Vagina (tissue), 2 donors: ENCODE measurements around the gene ACYP1. TPM values are rescaled to one million over a fixed set of nuclear protein-coding genes. Genes with fewer than 3 reads are reported as not detected.

Experiments
- DNase-seq, 2 donors: peaks; one replicate each; pipeline ENCODE4 v3.0.0-alpha.2; 2017; ENCODE audit errors: extremely low spot score in 2 of 2
- H3K27ac ChIP-seq: fragments of 200-600 bp; sonication (generic); one replicate; pipeline ENCODE4 v1.5.1; 2019
- H3K27me3 ChIP-seq: fragments of 200-600 bp; sonication (generic); one replicate; pipeline ENCODE4 v1.5.1; 2019
- H3K36me3 ChIP-seq, 2 donors: fragments of 200-600 bp; sonication (generic); one replicate each; pipeline ENCODE4 v1.5.1; 2017 to 2019
- H3K4me1 ChIP-seq: fragments of 200-600 bp; sonication (generic); one replicate; pipeline ENCODE4 v1.5.1; 2019
- H3K4me3 ChIP-seq, 2 donors: fragments of 200-600 bp; sonication (generic); 1 replicate in 1 of 2; 2 replicates in 1 of 2; pipeline ENCODE4 v1.5.1; 2016 to 2019
- H3K9me3 ChIP-seq: fragments of 200-600 bp; sonication (generic); one replicate; pipeline ENCODE4 v1.5.1; 2019
- POLR2A ChIP-seq, 2 donors: fragments of 450-650 bp; IDR thresholded peaks; one replicate each; pipeline ENCODE4 v1.6.1; 2017; ENCODE audit warnings: antibody characterized with exemption in 2 of 2, mild to moderate bottlenecking in 2 of 2, moderate library complexity in 2 of 2
- POLR2AphosphoS5 ChIP-seq, 2 donors: sonication (generic); formaldehyde crosslinking; IDR thresholded peaks; one replicate each; pipeline ENCODE4 v1.9.0; 2017; ENCODE audit warnings: antibody characterized with exemption in 2 of 2, mild to moderate bottlenecking in 2 of 2, low read depth in 1 of 2; ENCODE audit not compliant: insufficient read depth in 1 of 2
- intact Hi-C: fragments of 100-400 bp; cut with DNase I; formaldehyde crosslinking; loops from one replicate; pipeline ENCODE4 v1.15.1; 2023
- total RNA-seq: library from RNA; depleted of rRNA; stranded (reverse); fragments of >200 nt; gene quantifications from one replicate; pipeline ENCODE4 v1.2.3, GENCODE V29; 2016
- TF ChIP-seq, protein P1 (sequence below), 3 experiments: fragments of 450-650 bp in 2 of 3; fragments of 200-600 bp in 1 of 3; sonication (generic) in 1 of 3; IDR thresholded peaks; one replicate each; pipeline ENCODE4 v1.5.1; 2017 to 2019; ENCODE audit warnings: antibody characterized with exemption in 3 of 3, mild to moderate bottlenecking in 2 of 3, moderate library complexity in 2 of 3

The ACYP1 gene
- total RNA-seq, 1 donor from 2014 or later, result 32.4 TPM

DNA sequence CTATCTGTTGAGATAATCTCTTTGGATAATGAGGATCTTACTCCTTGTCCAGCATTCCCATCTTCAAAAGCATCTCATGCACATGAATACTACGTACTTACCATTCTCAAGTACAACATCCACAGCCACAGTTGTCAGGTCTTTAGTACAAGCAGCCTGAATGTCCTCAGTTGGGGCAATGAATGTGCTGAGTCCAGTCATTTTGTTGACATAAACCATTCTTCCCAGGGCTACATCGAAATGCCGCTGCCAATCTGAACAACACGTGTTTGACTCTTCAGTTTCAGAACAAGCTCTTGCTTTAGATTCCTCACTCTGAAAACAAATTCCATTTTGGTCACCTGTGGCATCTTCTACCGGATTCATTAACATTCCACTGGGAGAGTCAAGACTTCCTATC, 17.5 kb downstream of the ACYP1 start:
- H3K9me3 ChIP-seq, result no peaks in the 10 kb centered on the region
- intact Hi-C loops, result loop anchor here (5.0 kb wide), 1 partner anchor 34 kb away; no protein-coding TSS in a partner anchor
- no peak overlapping the region for H3K27ac ChIP-seq
- H3K4me1 ChIP-seq, result peaks cover 44% of the 10 kb centered on the region
- H3K27me3 ChIP-seq, result no peaks in the 10 kb centered on the region
- peaks cover 0 to 14% of the 10 kb centered on the region in 2 donors for H3K36me3 ChIP-seq
- no peak for DNase-seq
- TF ChIP-seq POLR2A (IDR thresholded peaks at IDR 0.05) (no peak), POLR2AphosphoS5 (IDR thresholded peaks at IDR 0.05; ENCODE audit: insufficient read depth in 1 of 2, low read depth in 1 of 2) (no peak)
- TF ChIP-seq, protein P1, sequence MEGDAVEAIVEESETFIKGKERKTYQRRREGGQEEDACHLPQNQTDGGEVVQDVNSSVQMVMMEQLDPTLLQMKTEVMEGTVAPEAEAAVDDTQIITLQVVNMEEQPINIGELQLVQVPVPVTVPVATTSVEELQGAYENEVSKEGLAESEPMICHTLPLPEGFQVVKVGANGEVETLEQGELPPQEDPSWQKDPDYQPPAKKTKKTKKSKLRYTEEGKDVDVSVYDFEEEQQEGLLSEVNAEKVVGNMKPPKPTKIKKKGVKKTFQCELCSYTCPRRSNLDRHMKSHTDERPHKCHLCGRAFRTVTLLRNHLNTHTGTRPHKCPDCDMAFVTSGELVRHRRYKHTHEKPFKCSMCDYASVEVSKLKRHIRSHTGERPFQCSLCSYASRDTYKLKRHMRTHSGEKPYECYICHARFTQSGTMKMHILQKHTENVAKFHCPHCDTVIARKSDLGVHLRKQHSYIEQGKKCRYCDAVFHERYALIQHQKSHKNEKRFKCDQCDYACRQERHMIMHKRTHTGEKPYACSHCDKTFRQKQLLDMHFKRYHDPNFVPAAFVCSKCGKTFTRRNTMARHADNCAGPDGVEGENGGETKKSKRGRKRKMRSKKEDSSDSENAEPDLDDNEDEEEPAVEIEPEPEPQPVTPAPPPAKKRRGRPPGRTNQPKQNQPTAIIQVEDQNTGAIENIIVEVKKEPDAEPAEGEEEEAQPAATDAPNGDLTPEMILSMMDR (IDR thresholded peaks at IDR 0.05), result no peak
- no peak overlapping the region for H3K4me3 ChIP-seq

DNA sequence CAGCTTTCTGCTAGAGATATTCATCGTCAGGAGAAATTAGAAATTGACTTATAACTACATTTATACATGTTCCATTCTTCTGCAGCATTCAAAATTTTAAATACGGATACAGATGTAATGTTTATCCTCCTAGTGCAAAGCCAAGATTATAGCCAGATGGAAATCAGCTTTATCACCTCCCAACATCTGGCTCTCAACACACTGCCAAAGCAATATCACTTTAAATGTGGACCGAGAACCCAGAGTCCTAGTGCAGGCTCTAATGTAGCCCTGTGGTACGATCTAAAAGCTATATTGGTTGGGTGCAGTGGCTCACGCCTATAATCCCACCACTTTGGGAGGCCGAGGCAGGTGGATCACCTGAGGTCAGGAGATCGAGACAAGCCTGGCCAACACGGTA, 19.1 kb downstream of the ACYP1 start:
- H3K4me3 ChIP-seq, result no peak overlapping the region
- TF ChIP-seq POLR2A (IDR thresholded peaks at IDR 0.05), result no peak
- H3K9me3 ChIP-seq, result no peaks in the 10 kb centered on the region
- H3K36me3 ChIP-seq, result peaks cover 0 to 19% of the 10 kb centered on the region in 2 donors
- peaks cover 33% of the 10 kb centered on the region for H3K4me1 ChIP-seq
- DNase-seq, result no peak
- intact Hi-C loops, result loop anchor here (5.0 kb wide), 1 partner anchor 32 kb away; no protein-coding TSS in a partner anchor
- H3K27me3 ChIP-seq, result no peaks in the 10 kb centered on the region
- H3K27ac ChIP-seq, result no peak overlapping the region

DNA sequence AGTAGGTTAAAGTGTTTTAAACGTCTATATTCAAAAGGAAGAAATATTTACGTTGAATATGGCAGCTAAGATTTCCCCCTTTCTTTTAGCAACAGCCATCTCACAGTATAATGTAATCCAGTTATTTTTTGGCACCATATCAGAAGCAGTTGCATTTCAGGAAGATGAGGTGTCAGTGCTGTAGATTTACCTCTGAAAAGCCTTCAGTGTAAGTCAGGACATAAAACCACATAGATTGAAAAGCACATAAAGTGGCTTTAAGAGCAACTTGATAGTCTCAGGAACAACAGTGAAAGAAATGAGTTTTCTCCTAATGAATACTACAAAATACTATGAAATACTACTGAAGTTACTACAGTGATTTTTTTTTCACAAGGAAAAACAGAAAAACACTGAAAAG, 19.5 kb downstream of the ACYP1 start:
- H3K36me3 ChIP-seq, result peaks cover 0 to 20% of the 10 kb centered on the region in 2 donors
- no peak overlapping the region for H3K27ac ChIP-seq
- H3K4me3 ChIP-seq, result no peak overlapping the region
- intact Hi-C loops, result no loop called here
- no peak for DNase-seq
- H3K27me3 ChIP-seq, result no peaks in the 10 kb centered on the region
- peaks cover 28% of the 10 kb centered on the region for H3K4me1 ChIP-seq
- no peaks in the 10 kb centered on the region for H3K9me3 ChIP-seq
- no peak for TF ChIP-seq POLR2A (IDR thresholded peaks at IDR 0.05)
- TF ChIP-seq, protein P1 (IDR thresholded peaks at IDR 0.05), result no peak
- no peak for TF ChIP-seq POLR2AphosphoS5 (IDR thresholded peaks at IDR 0.05; ENCODE audit: insufficient read depth in 1 of 2, low read depth in 1 of 2)

DNA sequence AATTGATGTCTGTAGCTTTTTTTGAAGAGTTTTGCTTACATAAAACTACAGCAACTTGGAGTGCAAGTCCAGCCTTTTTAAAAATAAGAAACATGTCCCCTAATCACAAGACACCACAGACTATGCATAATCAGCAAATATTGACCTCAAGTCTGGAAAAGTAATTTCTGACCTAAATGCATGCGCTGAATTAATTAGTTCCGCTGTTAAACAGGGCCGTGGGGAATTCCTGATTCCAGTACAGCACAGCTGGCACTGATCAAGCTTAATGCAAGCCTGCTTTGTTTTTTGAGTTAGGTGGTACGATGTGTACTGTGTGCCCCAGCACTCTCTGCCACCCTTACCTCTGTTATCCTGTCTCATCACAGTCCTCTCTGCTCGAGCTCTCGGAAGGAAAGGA, 21.8 kb downstream of the ACYP1 start:
- H3K9me3 ChIP-seq, result no peaks in the 10 kb centered on the region
- H3K36me3 ChIP-seq, result peaks cover 0 to 23% of the 10 kb centered on the region in 2 donors
- no peak overlapping the region for H3K27ac ChIP-seq

DNA sequence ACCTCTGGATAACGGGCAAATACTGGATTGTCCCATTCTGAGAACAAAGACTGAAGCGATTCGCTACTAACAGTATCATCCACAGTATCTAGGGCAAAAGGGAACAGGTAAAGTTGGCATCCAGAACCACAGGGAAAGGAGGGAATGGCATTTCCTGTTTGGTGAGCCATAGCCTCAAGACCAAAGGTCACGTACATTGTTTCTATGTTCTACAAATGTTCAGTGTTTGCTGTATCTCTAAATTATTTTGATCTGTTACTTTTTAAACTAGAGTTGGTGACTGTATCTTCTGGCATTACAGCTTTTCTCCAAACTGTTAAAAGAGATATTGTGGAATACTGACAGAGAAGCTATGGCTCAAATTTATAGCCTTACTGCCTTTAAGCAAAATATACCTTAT, 22.2 kb downstream of the ACYP1 start:
- H3K9me3 ChIP-seq, result no peaks in the 10 kb centered on the region
- no peak overlapping the region for H3K4me3 ChIP-seq
- peaks cover 22% of the 10 kb centered on the region for H3K4me1 ChIP-seq
- H3K27ac ChIP-seq, result no peak overlapping the region
- intact Hi-C loops, result no loop called here
- peaks cover 0 to 26% of the 10 kb centered on the region in 2 donors for H3K36me3 ChIP-seq
- no peak for DNase-seq
- no peaks in the 10 kb centered on the region for H3K27me3 ChIP-seq
- TF ChIP-seq POLR2AphosphoS5 (IDR thresholded peaks at IDR 0.05; ENCODE audit: insufficient read depth in 1 of 2, low read depth in 1 of 2) (no peak), POLR2A (IDR thresholded peaks at IDR 0.05) (no peak)
- TF ChIP-seq, protein P1 (IDR thresholded peaks at IDR 0.05), result no peak

More for the DNA sequence above, 21.8 kb downstream of the ACYP1 start:
- Histone ChIP-seq H3K27me3 (no peaks in the 10 kb centered on the region), H3K4me1 (peaks cover 22% of the 10 kb centered on the region), H3K4me3 (no peak overlapping the region)
- TF ChIP-seq, protein P1 (IDR thresholded peaks at IDR 0.05), result no peak
- TF ChIP-seq POLR2A (IDR thresholded peaks at IDR 0.05), result no peak
- no peak for TF ChIP-seq POLR2AphosphoS5 (IDR thresholded peaks at IDR 0.05; ENCODE audit: insufficient read depth in 1 of 2, low read depth in 1 of 2)
- no peak for DNase-seq
- intact Hi-C loops, result no loop called here
